Endothelial cell of umbilical vein (primary cell): Measurements from ENCODE around the gene VCL. TPM values are rescaled to one million over a fixed set of nuclear protein-coding genes. Genes with fewer than 3 reads are reported as not detected.
A peak's percentile ranks its signal among the peaks of the same experiment; 100 is the strongest.

ENCODE experiments used
- BruUV-seq: library from RNA; stranded (reverse); fragments of 400-500 nt; replicated peaks from 2 replicates; lab custom pipeline; 2021; lab: Mats Ljungman, UMichigan
- CTCF ChIA-PET: fragments of 300-600, 350-600 bp; sonication (Branson Sonifier 250); formaldehyde crosslinking; loops from one replicate; lab custom pipeline; 2021; ENCODE audit warnings: antibody characterized with exemption, inconsistent platforms; lab: Charles Lee
- POLR2A ChIA-PET: fragments of 300-600, 350-600 bp; sonication (Branson Sonifier 250); formaldehyde crosslinking; loops from one replicate; lab custom pipeline; 2021; ENCODE audit warnings: antibody characterized with exemption, inconsistent platforms; lab: Charles Lee
- DNase-seq: peaks from one replicate; pipeline ENCODE4 v3.0.0-alpha.2; 2011; ENCODE audit warnings: low read depth, low spot score
- FAIRE-seq: peaks from 2 replicates; lab custom pipeline; 2011; peaks lifted over from hg19 to GRCh38; lab: Jason Lieb, UNC
- H2AFZ ChIP-seq: 2 replicates; pipeline ENCODE4 v1.6.0; 2012; ENCODE audit warnings: low read depth, low read length, control low read depth, inconsistent platforms
- H3K27ac ChIP-seq: 2 replicates; pipeline ENCODE4 v1.5.1; 2011; ENCODE audit warnings: low read depth, mild to moderate bottlenecking, control low read depth, low read length, moderate library complexity; ENCODE audit not compliant: insufficient read depth
- H3K27me3 ChIP-seq, 2 experiments: 2 replicates each; pipeline versions ENCODE4 v1.6.0 to v1.6.1; 2011; ENCODE audit warnings: low read length in 2 of 2, mixed read lengths in 1 of 2; ENCODE audit not compliant: control insufficient read depth in 2 of 2, insufficient read depth in 2 of 2
- H3K36me3 ChIP-seq, 2 experiments: 2 replicates in 1 of 2; 3 replicates in 1 of 2; pipeline ENCODE4 v1.5.1; 2011; ENCODE audit warnings: low read length in 2 of 2, mild to moderate bottlenecking in 1 of 2, moderate library complexity in 1 of 2; ENCODE audit not compliant: control insufficient read depth in 2 of 2, insufficient read depth in 2 of 2; ENCODE audit errors: extremely low read depth in 1 of 2
- H3K4me1 ChIP-seq: 3 replicates; pipeline ENCODE4 v1.5.1; 2011; ENCODE audit warnings: mild to moderate bottlenecking, low read length; ENCODE audit not compliant: control insufficient read depth, insufficient read depth; ENCODE audit errors: extremely low read depth
- H3K4me2 ChIP-seq: 2 replicates; pipeline ENCODE4 v1.6.1; 2011; ENCODE audit warnings: low read length, control low read depth, mixed read lengths; ENCODE audit not compliant: insufficient read depth
- H3K4me3 ChIP-seq, 3 experiments: fragments of 200-600 bp in 1 of 3; sonication (generic), shearing (Covaris generic) in 1 of 3; replicated peaks in 1 of 3; 2 replicates each; pipeline ENCODE4 v1.5.1; 2011 to 2016; ENCODE audit warnings: control low read depth in 3 of 3, low read length in 3 of 3, mild to moderate bottlenecking in 2 of 3, inconsistent platforms in 1 of 3, low read depth in 1 of 3, moderate library complexity in 1 of 3; ENCODE audit not compliant: insufficient read depth in 1 of 3
- H3K79me2 ChIP-seq: 2 replicates; pipeline ENCODE4 v1.6.0; 2012; ENCODE audit warnings: low read length, inconsistent platforms; ENCODE audit not compliant: control insufficient read depth, insufficient read depth
- H3K9ac ChIP-seq: replicated peaks from 2 replicates; pipeline ENCODE3; 2011; ENCODE audit warnings: low read length, control low read depth; ENCODE audit not compliant: insufficient read depth; ENCODE audit errors: extremely low read depth
- H3K9me1 ChIP-seq: replicated peaks from 3 replicates; pipeline ENCODE4 v1.6.0; 2011; ENCODE audit warnings: mild to moderate bottlenecking, low read length; ENCODE audit not compliant: control insufficient read depth, insufficient read depth; ENCODE audit errors: extremely low read depth
- H3K9me3 ChIP-seq: replicated peaks from 2 replicates; pipeline ENCODE4 v1.5.1; 2012; ENCODE audit warnings: low read length, inconsistent platforms; ENCODE audit not compliant: control insufficient read depth, insufficient read depth
- H4K20me1 ChIP-seq: replicated peaks from 2 replicates; pipeline ENCODE3; 2011; ENCODE audit warnings: mild to moderate bottlenecking, low read length; ENCODE audit not compliant: control insufficient read depth, insufficient read depth; ENCODE audit errors: extremely low read depth
- EZH2 ChIP-seq: IDR thresholded peaks from 2 replicates; pipeline ENCODE4 v1.6.1; 2012; ENCODE audit warnings: borderline replicate concordance, low read depth, mild to moderate bottlenecking, moderate library complexity, low read length, inconsistent platforms; ENCODE audit not compliant: severe bottlenecking
- FOS ChIP-seq: IDR thresholded peaks from 2 replicates; pipeline ENCODE4 v1.6.1; 2011; ENCODE audit warnings: mild to moderate bottlenecking, low read length, moderate library complexity, borderline replicate concordance; ENCODE audit not compliant: insufficient read depth
- GATA2 ChIP-seq: IDR thresholded peaks from 2 replicates; pipeline ENCODE4 v1.7.0; 2011; ENCODE audit warnings: low read depth, mild to moderate bottlenecking, moderate library complexity, mixed read lengths, low read length; ENCODE audit not compliant: insufficient read length, insufficient read depth
- JUN ChIP-seq: IDR thresholded peaks from 2 replicates; pipeline ENCODE4 v1.6.1; 2011; ENCODE audit warnings: borderline replicate concordance, low read depth; ENCODE audit not compliant: insufficient read length, insufficient read depth
- MYC ChIP-seq: IDR thresholded peaks from one replicate; pipeline ENCODE4 v1.6.1; 2011; ENCODE audit warnings: mild to moderate bottlenecking, low read depth, low read length
- POLR2A ChIP-seq: IDR thresholded peaks from 2 replicates; pipeline ENCODE4 v1.6.1; 2012; ENCODE audit warnings: low read depth, mild to moderate bottlenecking, control low read depth, low read length
- POLR2AphosphoS5 ChIP-seq: IDR thresholded peaks from 2 replicates; pipeline ENCODE4 v1.6.1; 2012; ENCODE audit warnings: low read depth, mild to moderate bottlenecking, control low read depth, low read length, moderate library complexity; ENCODE audit not compliant: insufficient read depth
- dilution Hi-C: fragments of 300-500 bp; cut with MboI; formaldehyde crosslinking; loops from one replicate; pipeline ENCODE4 v1.15.0; 2019; ENCODE audit warnings: low sequenced_read_pairs; ENCODE audit not compliant: extremely low pct_ligation_motif_present
- intact Hi-C: fragments of 100-400 bp; cut with micrococcal nuclease; formaldehyde crosslinking; loops from one replicate; pipeline ENCODE4 v1.10.0; 2022
- polyA plus RNA-seq, 4 experiments: library from polyadenylated mRNA; depleted of rRNA in 3 of 4; stranded (reverse) in 3 of 4; unstranded in 1 of 4; fragments of >200 nt; gene quantifications; 2 replicates each; pipeline versions ENCODE4 v1.2.1 to v1.2.3, GENCODE V29; 2011 to 2012; ENCODE audit warnings: missing spikeins in 1 of 4
- total RNA-seq: library from RNA; stranded (reverse); gene quantifications from 2 replicates; pipeline ENCODE4 v1.2.3, GENCODE V29; 2021
- TF ChIP-seq, protein P1 (sequence below): IDR thresholded peaks from 2 replicates; pipeline ENCODE4 v1.6.1; 2011; ENCODE audit not compliant: insufficient read depth, insufficient read length
- TF ChIP-seq, protein P2 (sequence below), 2 donors: IDR thresholded peaks; 1 replicate in 1 of 2; 2 replicates in 1 of 2; pipeline ENCODE4 v1.5.1; 2011; ENCODE audit warnings: low read length in 2 of 2, mild to moderate bottlenecking in 2 of 2, moderate library complexity in 2 of 2, control low read depth in 1 of 2, inconsistent platforms in 1 of 2, low read depth in 1 of 2; ENCODE audit not compliant: insufficient read depth in 1 of 2; ENCODE audit errors: extremely low read depth in 1 of 2

VCL gene
- total and polyA plus RNA-seq, 2 donors (not counting 3 experiments of a cell fraction or from before 2014, with no cell fraction given), result 95.4 to 231 TPM

DNA sequence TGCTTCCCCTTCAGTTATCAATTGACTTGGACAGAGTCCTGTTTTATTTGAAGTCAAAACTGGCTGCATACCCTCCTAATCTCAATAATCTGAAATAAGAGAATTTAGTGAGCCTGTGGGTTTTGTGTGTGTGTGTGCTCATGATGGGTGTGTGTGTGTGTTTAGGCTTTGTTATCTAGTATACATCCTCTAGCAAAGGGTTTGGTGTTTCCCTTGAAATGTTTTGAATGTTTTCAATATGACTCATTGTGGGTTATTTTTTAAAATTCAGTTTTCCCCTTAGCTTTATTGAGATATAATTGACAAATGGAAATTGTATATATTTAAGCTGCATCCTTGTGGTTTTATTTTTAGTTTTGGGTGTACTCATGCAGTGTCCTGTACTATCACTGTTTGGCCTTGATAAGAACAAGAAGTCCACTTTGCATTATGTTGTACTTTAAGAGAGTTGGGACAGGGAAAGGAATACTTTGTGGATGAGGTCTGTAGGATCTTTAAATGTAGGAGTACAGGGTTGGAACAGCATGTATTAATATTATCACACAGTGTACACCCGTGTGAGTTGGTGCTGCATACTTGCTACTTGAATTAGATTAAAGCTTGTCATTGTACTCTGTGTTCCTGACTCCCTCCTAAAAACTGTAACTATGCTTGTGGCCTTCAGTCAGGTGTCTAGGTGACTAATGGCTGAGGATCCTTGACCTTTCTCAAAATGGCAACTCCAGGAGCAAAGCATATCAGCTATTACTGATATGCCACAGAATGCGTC is 58.3 kb downstream of the VCL start:
- H3K79me2 ChIP-seq, result peaks cover 77% of the 10 kb centered on the region
- intact Hi-C loops, result loop anchor here (1.0 to 2.0 kb wide), 3 partner anchors 15 to 47 kb away; no protein-coding TSS in a partner anchor
- TSS peak; percentile 16 for BruUV-seq
- no peak overlapping the region for H2AFZ ChIP-seq
- H3K4me3 ChIP-seq, result no peak overlapping the region
- peak overlapping the region; percentile 79 for H3K4me2 ChIP-seq
- TF ChIP-seq MYC (no peak), JUN (peak; percentile 80), POLR2A (no peak), GATA2 (peak; percentile 84), EZH2 (no peak), FOS (peak; percentile 81), POLR2AphosphoS5 (peak; percentile 49)
- TF ChIP-seq, protein P1, sequence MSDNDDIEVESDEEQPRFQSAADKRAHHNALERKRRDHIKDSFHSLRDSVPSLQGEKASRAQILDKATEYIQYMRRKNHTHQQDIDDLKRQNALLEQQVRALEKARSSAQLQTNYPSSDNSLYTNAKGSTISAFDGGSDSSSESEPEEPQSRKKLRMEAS, result no peak
- TF ChIP-seq, protein P2, sequence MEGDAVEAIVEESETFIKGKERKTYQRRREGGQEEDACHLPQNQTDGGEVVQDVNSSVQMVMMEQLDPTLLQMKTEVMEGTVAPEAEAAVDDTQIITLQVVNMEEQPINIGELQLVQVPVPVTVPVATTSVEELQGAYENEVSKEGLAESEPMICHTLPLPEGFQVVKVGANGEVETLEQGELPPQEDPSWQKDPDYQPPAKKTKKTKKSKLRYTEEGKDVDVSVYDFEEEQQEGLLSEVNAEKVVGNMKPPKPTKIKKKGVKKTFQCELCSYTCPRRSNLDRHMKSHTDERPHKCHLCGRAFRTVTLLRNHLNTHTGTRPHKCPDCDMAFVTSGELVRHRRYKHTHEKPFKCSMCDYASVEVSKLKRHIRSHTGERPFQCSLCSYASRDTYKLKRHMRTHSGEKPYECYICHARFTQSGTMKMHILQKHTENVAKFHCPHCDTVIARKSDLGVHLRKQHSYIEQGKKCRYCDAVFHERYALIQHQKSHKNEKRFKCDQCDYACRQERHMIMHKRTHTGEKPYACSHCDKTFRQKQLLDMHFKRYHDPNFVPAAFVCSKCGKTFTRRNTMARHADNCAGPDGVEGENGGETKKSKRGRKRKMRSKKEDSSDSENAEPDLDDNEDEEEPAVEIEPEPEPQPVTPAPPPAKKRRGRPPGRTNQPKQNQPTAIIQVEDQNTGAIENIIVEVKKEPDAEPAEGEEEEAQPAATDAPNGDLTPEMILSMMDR (IDR thresholded peaks at IDR 0.05; ENCODE audit: extremely low read depth in 1 of 2, insufficient read depth in 1 of 2, low read depth in 1 of 2, low read length in 2 of 2), result no peak
- H3K4me1 ChIP-seq, result peaks cover 34% of the 10 kb centered on the region
- H3K27ac ChIP-seq, result peak overlapping the region; percentile 87
- dilution Hi-C loops, result no loop called here
- H3K36me3 ChIP-seq, result peaks cover 0 to 2% of the 10 kb centered on the region in 2 experiments
- H3K9me3 ChIP-seq, result no peaks in the 10 kb centered on the region
- DNase-seq (peak; percentile 72), FAIRE-seq (peak; percentile 95)
- no peaks in the 10 kb centered on the region for H4K20me1 ChIP-seq
- no peaks in the 10 kb centered on the region for H3K9me1 ChIP-seq
- CTCF ChIA-PET, result interaction anchor here (0.9 to 5.9 kb wide), 10 partner anchors 9 to 170 kb away, joined by 3 to 34 read pairs (median 4); no protein-coding TSS in a partner anchor
- no peaks in the 10 kb centered on the region for H3K27me3 ChIP-seq
- peak overlapping the region; percentile 50 for H3K9ac ChIP-seq
- POLR2A ChIA-PET, result no interaction called here
